Measurements from ENCODE around the gene TUBGCP6.
"Not testable (repeated sequence)": the region's sequence is repeated elsewhere in the genome, so short reads cannot be mapped to it uniquely, and the experiment has no call there.

Gene TUBGCP6

DNA sequence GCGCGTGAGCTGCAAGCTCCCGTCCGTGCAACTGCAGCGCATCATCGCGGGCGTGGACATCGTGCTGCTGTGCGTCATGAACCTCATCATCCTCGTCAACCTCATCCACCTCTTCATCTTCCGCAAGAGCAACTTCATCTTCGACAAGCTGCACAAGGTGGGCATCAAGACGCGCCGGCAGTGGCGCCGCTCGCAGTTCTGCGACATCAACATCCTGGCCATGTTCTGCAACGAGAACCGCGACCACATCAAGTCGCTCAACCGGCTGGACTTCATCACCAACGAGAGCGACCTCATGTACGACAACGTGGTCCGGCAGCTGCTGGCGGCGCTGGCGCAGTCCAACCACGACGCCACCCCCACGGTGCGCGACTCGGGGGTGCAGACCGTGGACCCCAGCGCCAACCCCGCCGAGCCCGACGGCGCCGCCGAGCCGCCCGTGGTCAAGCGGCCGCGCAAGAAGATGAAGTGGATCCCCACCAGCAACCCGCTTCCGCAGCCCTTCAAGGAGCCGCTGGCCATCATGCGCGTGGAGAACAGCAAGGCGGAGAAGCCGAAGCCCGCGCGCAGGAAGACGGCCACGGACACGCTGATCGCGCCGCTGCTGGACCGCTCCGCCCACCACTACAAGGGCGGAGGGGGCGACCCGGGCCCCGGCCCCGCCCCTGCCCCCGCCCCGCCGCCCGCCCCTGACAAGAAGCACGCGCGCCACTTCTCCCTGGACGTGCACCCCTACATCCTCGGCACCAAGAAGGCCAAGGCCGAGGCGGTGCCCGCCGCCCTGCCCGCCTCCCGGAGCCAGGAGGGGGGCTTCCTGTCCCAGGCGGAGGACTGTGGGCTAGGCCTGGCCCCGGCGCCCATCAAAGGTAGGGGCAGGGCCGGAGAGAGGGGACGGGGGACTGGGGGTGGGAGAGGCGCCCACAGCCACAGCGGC, 67.0 kb downstream of the TUBGCP6 start:
- DNase-seq: no peak

DNA sequence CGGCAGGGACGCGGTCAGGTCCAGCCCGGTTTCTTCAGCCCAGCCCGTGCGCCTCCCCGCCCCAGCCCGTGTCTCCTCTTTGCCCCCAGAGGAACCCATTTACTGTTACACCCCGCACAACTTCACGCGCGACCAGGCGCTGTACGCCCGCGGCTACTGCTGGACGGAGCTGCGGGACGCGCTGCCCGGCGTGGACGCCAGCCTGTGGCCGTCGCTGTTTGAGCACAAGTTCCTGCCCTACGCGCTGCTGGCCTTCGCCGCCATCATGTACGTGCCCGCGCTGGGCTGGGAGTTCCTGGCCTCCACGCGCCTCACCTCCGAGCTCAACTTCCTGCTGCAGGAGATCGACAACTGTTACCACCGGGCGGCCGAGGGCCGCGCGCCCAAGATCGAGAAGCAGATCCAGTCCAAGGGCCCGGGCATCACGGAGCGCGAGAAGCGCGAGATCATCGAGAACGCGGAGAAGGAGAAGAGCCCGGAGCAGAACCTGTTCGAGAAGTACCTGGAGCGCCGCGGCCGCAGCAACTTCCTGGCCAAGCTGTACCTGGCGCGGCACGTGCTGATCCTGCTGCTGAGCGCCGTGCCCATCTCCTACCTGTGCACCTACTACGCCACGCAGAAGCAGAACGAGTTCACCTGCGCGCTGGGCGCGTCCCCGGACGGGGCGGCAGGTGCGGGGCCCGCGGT, 67.8 kb downstream of the TUBGCP6 start:
- DNase-seq: no peak

DNA sequence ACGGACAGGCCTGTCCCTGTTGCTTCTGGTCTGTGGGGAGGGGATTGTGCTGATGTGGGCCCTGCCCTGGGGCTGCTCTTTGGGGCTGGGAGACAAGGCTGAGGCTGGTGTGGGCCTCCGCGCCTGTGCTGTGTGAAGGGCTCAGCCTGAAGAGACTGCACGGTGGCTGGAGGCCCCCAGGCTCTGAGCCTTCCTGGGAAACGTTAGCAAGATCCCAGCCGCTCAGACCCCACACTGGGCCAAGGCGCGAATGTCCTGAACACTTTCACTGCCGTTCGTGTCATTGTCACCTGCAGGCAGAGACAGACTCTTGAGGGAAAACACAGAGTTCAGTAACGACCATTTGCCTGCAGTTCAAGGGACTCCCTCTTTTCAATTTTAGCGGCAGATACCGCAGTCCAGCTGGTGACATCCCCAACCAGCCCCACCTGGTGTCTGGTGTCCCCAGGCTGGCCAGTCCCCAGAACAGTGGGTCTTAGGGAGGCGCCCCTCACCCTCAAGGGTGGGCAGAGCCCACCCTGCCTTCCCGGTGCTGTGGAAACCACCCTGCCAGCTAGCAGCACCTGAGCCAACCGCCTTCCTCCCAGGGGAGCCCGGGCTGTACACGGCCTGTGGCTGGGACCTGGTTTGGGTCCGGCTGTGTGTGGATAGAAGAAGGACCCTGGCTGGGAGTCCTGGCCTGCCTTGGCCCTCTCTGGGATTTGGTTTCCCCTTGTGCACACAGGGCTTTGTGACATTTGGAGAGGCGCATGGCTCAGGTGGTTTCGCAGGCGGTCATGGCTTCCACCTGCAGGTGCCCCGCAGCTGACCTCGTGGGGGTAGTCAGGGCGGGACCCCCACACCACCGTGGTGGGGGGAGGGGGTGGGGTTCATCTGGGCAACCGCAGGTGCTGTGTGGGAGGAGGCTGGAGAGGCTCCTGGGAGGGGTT, 68.6 kb downstream of the TUBGCP6 start:
- no peak for DNase-seq

DNA sequence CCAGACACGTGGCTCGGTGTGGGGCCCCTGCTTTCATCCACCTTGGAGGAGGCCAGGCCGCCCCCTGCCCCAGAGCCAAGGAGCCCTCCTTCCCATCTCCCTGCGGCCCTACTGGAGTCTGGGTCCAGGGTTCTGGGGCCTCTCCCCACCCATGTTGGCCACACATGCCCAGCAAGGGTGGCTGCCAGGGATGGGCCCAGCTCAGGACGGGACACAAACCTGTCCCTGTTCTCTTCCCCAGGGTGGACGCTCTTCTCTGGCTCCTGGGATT, 69.7 kb downstream of the TUBGCP6 start:
- DNase-seq: no peak

DNA sequence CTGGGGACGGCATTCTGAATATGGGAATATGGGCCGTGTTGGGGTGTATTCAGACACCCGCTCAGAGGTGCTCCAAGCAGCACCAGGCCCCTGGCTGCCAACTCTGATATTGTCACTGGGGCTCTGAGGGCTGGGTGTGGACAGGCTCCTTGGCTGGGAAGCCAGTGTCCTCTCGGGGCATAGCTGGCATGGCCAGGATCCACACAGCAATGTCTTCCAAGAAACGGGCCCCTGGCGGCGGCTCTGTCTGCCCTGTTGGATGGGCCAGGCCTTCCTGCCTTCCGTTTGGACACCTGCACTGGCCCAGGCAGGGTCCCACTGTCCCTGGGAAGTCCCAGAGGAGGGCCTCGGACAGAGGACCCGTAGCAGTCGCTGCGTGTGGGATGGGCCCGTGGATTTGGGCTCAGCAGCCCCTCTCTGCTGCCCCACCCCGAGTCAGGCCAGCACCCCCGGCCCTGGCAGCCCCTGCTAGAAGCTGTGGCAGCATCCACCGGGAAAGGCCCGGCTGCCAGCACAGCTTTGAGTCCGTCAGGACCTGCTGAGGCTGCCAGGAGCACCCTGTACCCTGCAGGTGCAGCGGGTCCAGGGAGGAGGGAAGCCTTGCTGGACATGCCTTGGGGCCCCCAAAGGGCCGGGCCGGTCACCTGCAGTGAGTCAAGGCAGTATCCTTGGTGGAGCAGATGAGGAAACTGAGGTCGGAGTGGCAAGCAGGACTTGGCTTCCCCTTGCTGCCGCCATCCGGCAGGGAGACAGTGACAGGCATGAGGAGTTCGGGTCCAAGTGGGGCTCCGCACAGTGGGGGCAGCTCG, 70.2 kb downstream of the TUBGCP6 start:
- no peak for DNase-seq

DNA sequence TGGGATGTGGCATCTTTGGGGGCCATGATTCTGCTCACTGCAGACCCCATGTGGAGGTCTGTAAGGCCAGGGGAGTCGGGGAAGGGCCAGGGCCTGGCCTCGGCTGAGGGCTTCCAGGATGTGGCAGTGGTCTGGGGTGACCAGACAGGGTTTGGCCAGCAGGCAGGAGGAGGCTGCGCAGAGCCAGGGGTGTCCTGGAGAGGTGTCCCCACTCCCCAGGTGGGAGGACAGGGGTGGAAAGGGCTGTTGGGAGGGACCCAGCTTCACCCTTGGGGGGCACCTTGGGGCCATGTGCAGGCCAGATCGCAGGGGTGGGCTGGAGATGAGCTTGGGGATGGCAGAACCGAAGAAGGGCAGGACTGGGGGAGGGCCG, 70.9 kb downstream of the TUBGCP6 start:
- DNase-seq: no peak

DNA sequence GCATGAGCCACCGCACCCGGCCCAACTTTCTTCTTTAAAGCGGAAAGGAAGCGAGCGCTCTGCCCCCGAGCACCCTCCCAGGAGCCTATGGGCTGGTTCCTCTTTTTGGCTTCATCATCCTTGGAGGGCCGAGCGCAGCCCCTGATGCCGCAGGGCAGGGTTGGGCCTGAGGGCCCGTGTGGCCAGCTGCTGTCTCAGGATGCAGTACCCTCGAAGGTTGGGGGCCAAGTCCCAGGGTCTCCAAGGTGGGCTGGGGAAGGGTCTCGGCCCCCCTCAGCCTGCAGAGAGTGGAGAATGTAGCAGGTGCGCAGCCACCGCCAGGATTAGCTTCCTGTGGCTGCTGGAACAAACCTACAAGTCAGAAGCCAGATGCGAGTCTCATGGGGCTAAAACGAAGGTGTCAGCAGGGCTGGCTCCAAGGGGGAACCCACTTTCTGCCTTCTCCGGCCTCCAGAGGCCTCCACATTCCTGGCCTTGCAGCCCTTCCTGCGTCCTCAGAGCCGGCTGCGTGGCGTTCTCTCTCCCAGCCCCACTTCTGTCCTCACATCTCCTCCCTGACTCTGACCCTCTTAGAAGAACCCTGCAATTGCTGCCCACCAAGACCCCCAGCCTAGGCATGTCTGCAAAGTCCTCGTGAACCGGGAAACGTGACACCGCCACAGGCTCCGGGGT, 71.4 kb downstream of the TUBGCP6 start:
- DNase-seq: no peak

DNA sequence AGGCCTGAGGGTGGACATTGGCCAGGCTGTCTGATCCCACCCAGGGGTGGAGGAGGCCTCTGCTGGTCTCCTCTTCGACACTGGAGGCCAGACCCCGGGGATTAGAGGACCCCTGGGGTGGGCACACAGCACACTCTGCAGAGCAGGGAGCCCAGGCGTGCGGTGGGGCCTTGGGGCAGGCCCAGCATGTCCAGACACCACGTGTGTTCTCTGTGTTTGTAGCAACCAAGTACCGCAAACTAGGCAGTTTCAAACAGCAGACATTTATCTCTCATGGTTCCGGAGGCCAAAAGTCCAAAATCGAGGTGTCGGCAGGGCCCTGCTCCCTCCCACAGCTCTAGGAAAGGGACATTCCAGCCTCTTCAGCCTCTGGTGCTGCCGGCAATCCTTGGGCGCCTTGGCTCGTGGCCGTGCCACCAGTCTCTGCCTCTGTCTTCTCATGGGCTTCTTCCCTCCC, 72.8 kb downstream of the TUBGCP6 start:
- no peak for DNase-seq

DNA sequence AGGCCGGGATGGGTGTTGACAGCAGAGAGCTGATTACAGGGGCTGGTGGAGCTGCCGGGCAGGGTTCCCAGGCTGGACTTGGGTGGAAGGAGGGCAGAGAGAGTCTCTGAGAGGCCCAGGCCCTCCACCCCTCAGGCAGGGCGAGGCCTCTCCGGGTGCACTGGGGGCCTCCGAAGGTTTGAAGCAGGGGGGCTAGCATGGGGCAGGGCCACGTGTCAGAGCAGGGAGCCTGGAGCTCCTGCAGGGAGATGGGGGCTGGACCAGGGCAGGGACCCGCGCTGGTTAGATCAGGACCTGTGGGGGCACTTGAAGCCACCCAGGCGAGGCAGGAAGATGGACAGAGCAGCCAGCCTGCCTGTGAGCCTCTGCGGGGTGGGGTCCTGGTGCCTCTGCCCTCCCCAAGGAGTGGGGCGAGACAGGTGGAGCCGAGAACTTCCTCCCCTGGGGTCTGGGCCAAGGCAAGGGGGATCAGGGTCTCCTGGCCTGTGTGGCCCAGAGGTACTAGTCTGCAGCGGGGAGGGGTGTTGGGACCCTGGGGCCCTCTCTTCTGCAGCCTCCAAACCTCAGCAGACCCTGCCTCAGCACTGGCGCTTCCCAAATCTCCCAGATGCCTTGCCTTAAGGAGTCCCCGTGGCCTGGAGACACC, 73.4 kb downstream of the TUBGCP6 start:
- no peak for DNase-seq

DNA sequence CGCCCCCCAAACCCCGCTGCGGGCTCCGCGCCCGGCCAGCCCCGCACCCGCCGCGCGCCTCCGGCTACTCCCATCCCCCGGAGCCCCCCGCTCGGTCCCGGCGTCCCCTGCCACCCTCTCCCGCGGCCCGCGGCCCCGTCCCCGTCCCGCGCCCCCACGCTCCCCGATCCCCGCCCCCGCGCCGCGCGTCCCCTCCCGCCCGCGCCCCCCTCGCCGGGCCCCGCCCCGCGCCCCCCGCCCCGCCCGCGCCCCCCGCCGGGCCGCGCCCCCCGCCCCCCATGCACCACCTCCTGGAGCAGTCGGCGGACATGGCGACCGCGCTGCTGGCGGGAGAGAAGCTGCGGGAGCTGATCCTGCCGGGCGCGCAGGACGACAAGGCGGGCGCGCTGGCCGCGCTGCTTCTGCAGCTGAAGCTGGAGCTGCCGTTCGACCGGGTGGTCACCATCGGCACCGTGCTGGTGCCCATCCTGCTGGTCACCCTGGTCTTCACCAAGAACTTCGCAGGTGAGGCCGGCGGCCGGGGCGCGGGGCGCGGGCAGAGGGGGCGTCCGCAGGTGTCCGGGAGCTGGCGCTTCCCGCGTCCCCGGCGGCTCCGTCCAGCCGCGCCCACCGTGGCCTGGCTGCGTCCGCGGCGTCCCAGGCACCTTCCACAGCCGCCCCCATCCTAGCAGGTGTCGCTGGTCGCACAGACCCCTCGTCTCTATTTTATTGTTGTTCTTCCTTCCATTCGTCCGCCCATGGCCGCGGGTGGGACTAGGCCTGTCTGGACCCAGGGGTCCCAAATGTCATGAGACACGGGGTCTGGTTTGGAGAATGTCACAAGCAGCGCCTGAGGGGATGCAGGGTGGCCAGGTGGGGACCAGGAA, 74.1 kb downstream of the TUBGCP6 start, which contains the start of gene PANX2:
PANX2 (plus strand) TSS at position 279 of the 866 bp plus-strand sequence; CDS start at position 279, 0 bp downstream.
- no peak for DNase-seq

DNA sequence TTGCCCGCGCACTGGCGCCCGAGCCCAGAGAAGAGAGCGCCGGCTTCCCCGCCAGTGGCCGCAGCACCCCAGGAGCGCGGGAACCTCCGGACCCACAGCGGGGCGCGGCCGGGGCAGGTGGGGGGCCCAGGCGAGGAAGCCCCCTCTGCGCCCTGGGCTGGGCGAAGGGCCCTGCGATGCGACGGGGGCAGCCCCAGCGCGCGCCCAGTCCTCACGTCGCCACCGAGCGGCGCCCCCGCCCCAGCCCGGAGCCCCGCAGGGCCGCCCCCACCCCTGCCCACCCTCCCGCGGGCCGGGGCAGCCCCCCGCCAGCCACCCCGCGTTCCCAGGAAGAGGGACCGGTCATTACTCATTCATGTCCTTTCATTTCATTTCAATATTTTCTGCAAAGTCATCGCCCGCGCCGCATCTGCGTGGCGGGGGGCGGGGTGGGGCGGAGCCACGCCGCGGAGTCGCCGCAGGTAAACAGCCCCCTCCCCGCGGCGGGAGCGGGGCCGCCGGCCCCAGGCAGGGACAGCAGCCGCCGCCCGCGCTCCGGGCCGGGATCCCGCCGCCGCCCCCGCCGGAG, 75.0 kb downstream of the TUBGCP6 start:
- no peak for DNase-seq

DNA sequence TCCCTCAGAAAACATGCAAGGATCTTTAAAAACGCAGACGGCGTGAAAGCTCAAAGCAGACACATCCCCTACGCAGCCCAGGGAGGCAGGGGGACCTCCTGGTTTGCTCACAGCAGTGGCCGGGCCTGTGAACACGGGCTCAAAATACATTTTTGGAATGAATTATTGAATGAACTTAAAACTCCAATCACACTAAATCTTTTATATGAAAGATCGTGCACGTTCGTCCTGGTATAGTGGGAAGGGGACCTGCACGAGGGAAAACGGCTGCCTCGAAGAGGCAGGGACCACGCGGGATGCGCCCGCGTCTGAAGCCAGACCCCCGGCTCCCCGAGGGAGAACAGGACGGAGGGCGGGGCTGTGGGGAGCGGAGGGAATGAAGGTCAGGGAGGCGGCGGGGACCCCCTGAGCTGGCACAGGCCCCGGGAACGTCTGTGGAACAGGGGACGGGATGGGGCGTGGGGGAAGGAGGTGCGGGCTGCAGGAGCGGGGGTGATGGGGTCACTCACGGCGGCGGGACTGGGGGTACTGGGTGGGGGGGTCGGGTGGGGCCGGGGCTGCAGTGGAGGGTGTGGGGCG, 75.6 kb downstream of the TUBGCP6 start:
- DNase-seq: no peak

DNA sequence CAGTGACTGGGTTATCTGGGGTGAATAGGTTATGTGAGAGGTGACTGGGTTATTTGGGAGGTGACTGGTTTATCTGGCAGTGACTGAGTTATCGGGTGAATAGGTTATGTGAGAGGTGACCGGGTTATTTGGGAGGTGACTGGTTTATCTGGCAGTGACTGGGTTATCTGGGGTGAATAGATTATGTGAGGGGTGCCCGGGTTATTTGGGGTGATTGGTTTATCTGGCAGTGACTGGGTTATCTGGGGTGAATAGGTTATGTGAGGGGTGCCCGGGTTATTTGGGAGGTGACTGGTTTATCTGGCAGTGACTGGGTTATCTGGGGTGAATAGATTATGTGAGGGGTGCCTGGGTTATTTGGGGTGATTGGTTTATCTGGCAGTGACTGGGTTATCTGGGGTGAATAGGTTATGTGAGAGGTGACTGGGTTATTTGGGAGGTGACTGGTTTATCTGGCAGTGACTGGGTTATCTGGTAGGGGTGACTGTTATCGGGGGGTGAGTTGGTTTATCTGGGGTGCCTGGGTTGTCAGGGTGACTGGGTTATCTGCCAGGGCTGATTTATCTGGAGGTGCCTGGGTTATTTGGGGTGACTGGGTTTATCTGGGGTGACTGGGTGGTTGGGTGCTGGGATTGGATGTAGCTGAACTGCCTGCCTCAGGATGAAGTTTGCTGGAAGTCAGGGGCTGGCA, 76.2 kb downstream of the TUBGCP6 start:
- DNase-seq: not testable (repeated sequence)

DNA sequence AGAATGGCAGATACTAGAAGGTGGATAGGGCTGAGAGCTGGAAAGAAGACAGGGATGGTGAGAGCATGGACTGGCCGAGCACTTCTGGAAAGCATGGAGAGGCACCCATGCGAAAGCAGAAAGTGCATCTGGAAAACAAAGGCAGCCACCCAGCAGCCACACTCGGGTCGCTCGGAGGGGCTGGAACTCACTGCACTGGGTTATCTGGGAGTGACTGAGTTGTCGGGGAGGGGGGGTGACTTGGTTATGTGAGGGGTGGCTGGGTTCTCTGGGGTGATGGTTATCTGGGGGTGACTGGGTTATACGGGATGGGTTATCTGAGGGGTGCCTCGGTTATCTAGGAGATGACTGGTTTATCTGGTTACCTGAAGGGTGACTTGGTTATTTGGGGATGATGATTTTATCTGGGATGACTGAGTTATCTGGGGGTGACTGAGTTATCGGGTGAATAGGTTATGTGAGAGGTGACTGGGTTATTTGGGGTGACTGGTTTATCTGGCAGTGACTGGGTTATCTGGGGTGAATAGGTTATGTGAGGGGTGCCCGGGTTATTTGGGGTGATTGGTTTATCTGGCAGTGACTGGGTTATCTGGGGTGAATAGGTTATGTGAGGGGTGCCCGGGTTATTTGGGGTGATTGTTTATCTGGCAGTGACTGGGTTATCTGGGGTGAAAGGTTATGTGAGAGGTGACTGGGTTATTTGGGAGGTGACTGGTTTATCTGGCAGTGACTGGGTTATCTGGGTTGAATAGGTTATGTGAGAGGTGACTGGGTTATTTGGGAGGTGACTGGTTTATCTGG, 76.9 kb downstream of the TUBGCP6 start:
- DNase-seq: no peak

Measured in kidney glomerular epithelial cell (primary cell).